Bronchial epithelial cell (primary cell): ENCODE measurements around the gene RFWD3. TPM values are rescaled to one million over a fixed set of nuclear protein-coding genes. Genes with fewer than 3 reads are reported as not detected.
"Not testable (repeated sequence)": the region's sequence is repeated elsewhere in the genome, so short reads cannot be mapped to it uniquely, and the experiment has no call there.

Source experiments
- DNase-seq: peaks from one replicate; pipeline ENCODE4 v3.0.0-alpha.2; 2010; ENCODE audit warnings: low read depth
- FAIRE-seq: peaks from 2 replicates; lab custom pipeline; 2011; peaks lifted over from hg19 to GRCh38; lab: Jason Lieb, UNC
- H3K27me3 ChIP-seq: 2 replicates; pipeline ENCODE4 v1.5.1; 2011; ENCODE audit warnings: low read length; ENCODE audit not compliant: control insufficient read depth, insufficient read depth
- H3K36me3 ChIP-seq: 2 replicates; pipeline ENCODE4 v1.5.1; 2011; ENCODE audit warnings: low read length; ENCODE audit not compliant: control insufficient read depth, insufficient read depth
- H3K4me3 ChIP-seq: 2 replicates; pipeline ENCODE4 v1.5.1; 2011; ENCODE audit warnings: mild to moderate bottlenecking, low read depth, low read length, control low read depth
- CTCF ChIP-seq: IDR thresholded peaks from 2 replicates; pipeline ENCODE4 v1.5.1; 2011; ENCODE audit warnings: mild to moderate bottlenecking, moderate library complexity, low read length, control low read depth, inconsistent platforms; ENCODE audit not compliant: insufficient read depth, severe bottlenecking
- total RNA-seq: library from RNA; depleted of rRNA; stranded (reverse); fragments of >200 nt; gene quantifications from 2 replicates; pipeline ENCODE4 v1.2.1, GENCODE V29; 2014

Gene RFWD3
- total RNA-seq, 1 donor from 2014 or later = 11.6 TPM

- FAIRE-seq (no peak), DNase-seq (no peak)
- TF ChIP-seq CTCF = no peak
- no peak overlapping the region for H3K4me3 ChIP-seq
- no peaks in the 10 kb centered on the region for H3K27me3 ChIP-seq
- peaks cover 13% of the 10 kb centered on the region for H3K36me3 ChIP-seq
Measured at GRCh38 chr16:74661064-74661463, 5.6 kb downstream of the RFWD3 start.

- FAIRE-seq = no peak
- DNase-seq = peak; percentile 23
- no peak for TF ChIP-seq CTCF
- H3K36me3 ChIP-seq = peaks cover 13% of the 10 kb centered on the region
- no peaks in the 10 kb centered on the region for H3K27me3 ChIP-seq
- no peak overlapping the region for H3K4me3 ChIP-seq
Measured at GRCh38 chr16:74660383-74660782, 6.3 kb downstream of the RFWD3 start.

GRCh38 chr16:74659041-74659440, 7.6 kb downstream of the RFWD3 start:
- FAIRE-seq (no peak), DNase-seq (no peak)
- H3K4me3 ChIP-seq = no peak overlapping the region
- H3K27me3 ChIP-seq = no peaks in the 10 kb centered on the region
- no peak for TF ChIP-seq CTCF
- peaks cover 11% of the 10 kb centered on the region for H3K36me3 ChIP-seq

- DNase-seq (no peak), FAIRE-seq (no peak)
- Histone ChIP-seq H3K36me3 (peaks cover 8% of the 10 kb centered on the region), H3K4me3 (no peak overlapping the region), H3K27me3 (no peaks in the 10 kb centered on the region)
- TF ChIP-seq CTCF = no peak
Measured at GRCh38 chr16:74657870-74658642, 8.6 kb downstream of the RFWD3 start.

- no peaks in the 10 kb centered on the region for H3K27me3 ChIP-seq
- TF ChIP-seq CTCF = no peak
- no peak overlapping the region for H3K4me3 ChIP-seq
- FAIRE-seq (no peak), DNase-seq (no peak)
- peaks cover 6% of the 10 kb centered on the region for H3K36me3 ChIP-seq
Measured at GRCh38 chr16:74654536-74655050, 12.1 kb downstream of the RFWD3 start.

- H3K36me3 ChIP-seq, FAIRE-seq, H3K27me3 ChIP-seq, H3K4me3 ChIP-seq: not testable (repeated sequence)
- peak; percentile 25 for DNase-seq
Measured at GRCh38 chr16:74652883-74653282, 13.8 kb downstream of the RFWD3 start.
